GM10248 (cell line): ENCODE results near the gene GFI1B.

Source experiments
- CTCF ChIA-PET: fragments of 300-600 bp; sonication (Branson Sonifier 250); formaldehyde crosslinking; extraction: SDS; loops from one replicate; lab custom pipeline; 2021; ENCODE audit warnings: antibody characterized with exemption; lab: Yijun Ruan, JAX
- POLR2A ChIA-PET: fragments of 350-650 bp; sonication (Branson Sonifier 250); formaldehyde crosslinking; extraction: SDS; loops from one replicate; lab custom pipeline; 2020; ENCODE audit warnings: antibody characterized with exemption; lab: Yijun Ruan, JAX
- DNase-seq: peaks from one replicate; pipeline ENCODE4 v3.0.0; 2012; ENCODE audit errors: extremely low spot score
- CTCF ChIP-seq: IDR thresholded peaks from 2 replicates; pipeline ENCODE4 v1.5.1; 2012; ENCODE audit warnings: mild to moderate bottlenecking, low read depth; ENCODE audit errors: extremely low read depth, missing control alignments, control extremely low read depth

The GFI1B gene

GRCh38 chr9:133005957-133006356 lies 27.5 kb downstream of the GFI1B start:
- DNase-seq: no peak
- no peak for TF ChIP-seq CTCF
- ChIA-PET CTCF (interaction anchor here (1.5 kb wide), 1 partner anchor 16 kb away, joined by 9 read pairs; no protein-coding TSS in a partner anchor), POLR2A (no interaction called here)

- no peak for DNase-seq
- no peak for TF ChIP-seq CTCF
- POLR2A ChIA-PET: no interaction called here
- CTCF ChIA-PET: interaction anchor here (1.3 kb wide), 1 partner anchor 15 kb away, joined by 5 read pairs; no protein-coding TSS in a partner anchor
Observed at GRCh38 chr9:133006731-133007352, 28.3 kb downstream of the GFI1B start.

DNA sequence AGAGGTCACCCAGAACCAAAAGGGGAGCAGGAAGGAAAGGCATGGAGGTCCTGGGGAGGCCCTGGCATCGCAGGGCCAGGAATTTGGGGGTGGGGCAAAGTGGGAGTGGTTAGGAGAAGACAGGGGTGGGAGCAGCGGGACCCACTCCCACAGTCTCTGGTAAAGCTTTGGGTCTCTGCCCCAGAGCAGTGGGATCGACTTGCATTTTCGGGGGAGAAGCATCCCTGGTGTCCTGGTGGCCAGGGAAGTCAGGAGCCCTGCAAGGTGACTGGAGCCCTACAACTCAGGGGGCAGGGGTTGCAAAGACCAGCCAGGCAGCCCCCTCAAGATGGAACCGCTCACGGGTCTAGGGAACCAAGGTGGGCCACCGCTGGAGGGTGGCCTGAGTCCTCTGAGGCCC lies 29.9 kb downstream of the GFI1B start:
- ChIA-PET CTCF (no interaction called here), POLR2A (no interaction called here)
- no peak for DNase-seq
- TF ChIP-seq CTCF: no peak

DNA sequence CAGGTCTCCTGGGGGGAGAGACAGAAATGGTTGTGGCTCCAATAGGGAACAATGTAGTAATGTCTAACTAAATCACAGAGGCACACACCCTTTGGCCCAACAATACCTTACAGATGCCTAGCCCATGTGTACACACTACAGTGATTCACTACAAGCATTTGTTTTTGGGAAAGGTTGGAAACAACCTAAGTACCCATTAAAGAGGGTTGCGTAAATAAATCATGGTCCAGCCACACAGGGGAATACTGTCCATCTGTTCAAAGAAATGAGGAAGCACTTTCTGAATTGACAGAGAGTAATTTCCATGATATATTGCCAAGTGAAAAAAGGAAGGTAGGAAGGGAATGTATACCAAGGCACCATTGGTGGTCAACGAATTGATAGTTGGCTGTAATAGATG lies 30.3 kb downstream of the GFI1B start:
- TF ChIP-seq CTCF: no peak
- CTCF ChIA-PET: no interaction called here
- POLR2A ChIA-PET: no interaction called here
- DNase-seq: no peak

DNA sequence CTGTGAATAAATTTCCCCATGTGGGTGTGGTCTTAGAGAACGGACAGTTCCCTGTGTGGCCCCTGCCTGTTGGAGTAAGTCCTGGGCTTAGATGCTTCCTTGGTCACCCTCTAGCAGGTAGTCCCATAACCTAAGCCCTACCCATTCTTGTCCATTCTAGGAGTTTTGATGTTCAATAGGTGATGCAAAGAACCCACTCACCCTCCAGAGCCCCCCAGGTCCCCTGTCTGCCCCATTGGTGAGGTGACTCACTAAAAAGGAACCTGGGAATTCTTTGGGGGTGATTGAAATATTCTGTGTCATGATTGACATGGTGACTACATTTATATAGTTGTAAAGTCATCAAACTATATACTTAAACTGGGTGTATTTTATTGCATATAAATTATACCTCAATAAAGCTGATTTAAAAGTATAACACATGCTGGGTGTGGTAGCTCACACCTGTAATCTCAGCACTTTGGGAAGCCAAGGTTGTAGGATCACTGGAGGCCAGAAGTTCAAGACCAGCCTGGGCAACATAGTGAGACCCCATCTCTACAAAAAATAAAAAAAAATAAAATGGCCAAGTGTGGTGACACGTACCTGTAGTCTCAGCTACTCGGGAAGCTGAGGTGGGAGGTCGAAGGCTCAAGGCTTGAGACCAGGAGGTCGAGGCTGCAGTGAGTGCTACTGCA lies 31.6 kb downstream of the GFI1B start:
- DNase-seq: no peak
- CTCF ChIA-PET: interaction anchor here (5.3 kb wide), 1 partner anchor 13 kb away, joined by 45 read pairs; no protein-coding TSS in a partner anchor
- POLR2A ChIA-PET: no interaction called here
- no peak for TF ChIP-seq CTCF

- no peak for DNase-seq
- POLR2A ChIA-PET: no interaction called here
- CTCF ChIA-PET: interaction anchor here (5.3 kb wide), 1 partner anchor 9 kb away, joined by 45 read pairs; no protein-coding TSS in a partner anchor
- TF ChIP-seq CTCF: no peak
Observed at GRCh38 chr9:133014696-133015095, 36.2 kb downstream of the GFI1B start.
